HT-29 (cell line): ENCODE measurements around the gene ABCA2. TPM values are rescaled to one million over a fixed set of nuclear protein-coding genes. Genes with fewer than 3 reads are reported as not detected.
"Not testable (repeated sequence)": the region's sequence is repeated elsewhere in the genome, so short reads cannot be mapped to it uniquely, and the experiment has no call there.

Source experiments
- DNase-seq: peaks from one replicate; pipeline ENCODE4 v3.0.0-alpha.2; 2015; ENCODE audit warnings: low spot score
- total RNA-seq: library from RNA; depleted of rRNA; stranded (reverse); fragments of >200 nt; shearing (Covaris generic); gene quantifications from 2 replicates; pipeline ENCODE4 v1.2.3, GENCODE V29; 2014

ABCA2 gene
- total RNA-seq, 1 experiment from 2014 or later, result 99.9 TPM

- no peak for DNase-seq
Measured at GRCh38 chr9:137063311-137064026, 35.4 kb upstream of the ABCA2 start.

DNA sequence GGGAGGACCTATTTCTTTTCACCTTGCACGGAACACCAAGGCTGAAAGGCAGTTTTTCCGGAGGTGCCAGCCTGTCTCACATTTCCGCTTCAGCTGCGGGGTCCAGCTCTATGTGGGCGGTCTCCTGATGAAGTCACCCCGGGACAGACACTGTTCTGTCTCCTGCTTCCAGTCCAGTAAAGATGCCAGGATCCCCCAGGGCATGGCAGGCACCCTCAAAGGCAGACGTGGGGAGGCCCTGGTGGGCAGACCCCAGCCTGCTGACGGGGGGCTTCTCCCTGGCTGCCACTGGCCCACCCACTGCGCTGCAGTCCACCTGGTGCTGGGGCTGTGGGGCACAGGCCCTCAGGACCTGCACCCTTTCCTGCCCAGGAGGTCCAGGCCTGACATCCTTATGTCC lies 34.8 kb upstream of the ABCA2 start:
- DNase-seq, result not testable (repeated sequence)

DNA sequence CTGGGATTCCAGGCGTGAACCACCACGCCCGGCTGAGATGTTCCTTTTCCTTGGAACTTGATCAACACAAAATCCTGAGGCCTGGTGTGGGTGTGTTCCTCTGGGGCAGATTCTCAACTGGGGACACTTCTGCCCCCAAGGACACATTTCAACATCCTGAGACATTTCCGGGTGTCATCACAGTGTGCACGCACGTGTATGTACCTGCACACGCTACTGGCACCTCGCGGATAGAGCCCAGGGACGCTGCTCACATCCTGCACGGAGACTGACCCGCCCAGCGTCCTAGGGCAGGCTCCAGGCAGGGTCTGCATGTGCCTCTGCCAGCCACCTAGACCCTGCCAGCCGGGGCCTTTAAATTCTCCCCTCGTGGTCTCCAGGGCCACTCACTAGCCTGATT lies 34.3 kb upstream of the ABCA2 start:
- no peak for DNase-seq

GRCh38 chr9:137058521-137059234 lies 30.6 kb upstream of the ABCA2 start:
- DNase-seq, result no peak

DNA sequence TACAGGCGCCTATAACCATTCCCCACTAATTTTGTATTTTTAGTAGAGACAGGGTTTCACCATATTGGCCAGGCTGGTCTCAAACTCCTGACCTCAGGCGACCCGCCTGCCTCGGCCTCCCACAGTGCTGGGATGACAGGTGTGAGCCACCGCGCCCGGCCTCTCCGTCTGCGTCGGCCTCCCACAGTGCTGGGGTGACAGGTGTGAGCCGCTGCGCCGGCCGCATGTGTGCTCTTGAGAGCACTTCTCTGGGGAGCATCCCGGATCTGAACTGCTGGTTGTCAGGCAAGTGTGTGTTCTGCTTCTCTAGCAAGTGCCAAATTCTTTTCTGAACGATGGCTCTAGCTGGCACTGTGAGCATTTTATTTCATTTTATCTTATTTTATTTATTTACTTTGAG lies 29.5 kb upstream of the ABCA2 start:
- DNase-seq, result no peak

DNA sequence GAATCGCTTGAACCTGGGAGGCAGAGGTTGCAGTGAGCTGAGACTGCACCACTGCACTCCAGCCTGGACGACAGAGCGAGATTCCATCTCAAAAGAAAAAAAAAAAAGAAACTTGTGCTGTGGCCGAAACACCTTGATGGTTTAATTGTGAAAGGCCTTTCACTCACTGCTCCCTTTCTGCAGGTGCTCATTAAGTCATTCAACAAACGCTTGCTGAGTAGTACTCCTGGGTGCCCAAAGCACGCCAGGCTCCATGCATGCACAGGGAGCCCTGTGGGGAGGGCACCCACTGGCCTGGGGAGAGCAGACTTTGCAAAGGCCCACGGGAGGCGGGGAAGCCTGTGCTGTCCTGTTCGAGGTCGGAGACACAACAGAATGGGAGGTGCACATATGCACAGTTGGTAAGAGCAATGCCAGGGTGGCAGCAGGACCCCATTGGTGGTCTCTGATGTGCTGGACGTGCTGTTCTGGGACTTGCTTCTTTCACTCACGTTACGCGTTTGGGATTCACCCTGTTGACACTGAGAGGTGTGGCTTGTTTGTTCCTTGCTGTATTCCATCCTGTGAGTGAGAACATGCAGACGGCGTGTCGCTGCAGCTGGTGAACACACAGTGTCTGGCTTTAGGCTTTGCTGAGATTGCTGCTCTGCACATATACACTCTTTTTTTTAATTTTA lies 28.8 kb upstream of the ABCA2 start:
- DNase-seq, result no peak

GRCh38 chr9:137055385-137056364 lies 27.6 kb upstream of the ABCA2 start:
- peak; percentile 72 for DNase-seq

DNA sequence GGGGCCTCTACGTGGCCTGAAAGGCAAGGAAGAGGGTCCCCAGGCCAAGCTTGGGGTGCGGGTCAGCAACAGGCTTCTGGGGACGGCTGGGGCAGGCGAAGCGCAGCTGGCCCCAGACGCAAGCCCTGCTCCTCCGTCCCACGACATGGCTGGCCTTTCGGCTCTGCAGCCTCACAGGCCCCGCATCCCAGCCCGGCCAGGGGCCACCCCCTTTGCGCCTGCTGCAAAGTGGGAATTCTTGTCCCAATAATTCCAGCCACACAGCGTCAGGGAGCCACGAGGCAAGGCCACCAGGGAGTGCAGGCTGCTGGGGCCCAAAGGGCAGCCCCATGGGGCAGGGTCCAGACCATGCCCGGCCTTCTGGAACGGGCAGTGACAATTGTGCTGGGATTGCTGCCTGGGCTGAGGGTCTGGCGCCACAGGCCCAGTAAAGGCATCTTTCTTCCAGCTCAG lies 26.9 kb upstream of the ABCA2 start:
- DNase-seq, result no peak

DNA sequence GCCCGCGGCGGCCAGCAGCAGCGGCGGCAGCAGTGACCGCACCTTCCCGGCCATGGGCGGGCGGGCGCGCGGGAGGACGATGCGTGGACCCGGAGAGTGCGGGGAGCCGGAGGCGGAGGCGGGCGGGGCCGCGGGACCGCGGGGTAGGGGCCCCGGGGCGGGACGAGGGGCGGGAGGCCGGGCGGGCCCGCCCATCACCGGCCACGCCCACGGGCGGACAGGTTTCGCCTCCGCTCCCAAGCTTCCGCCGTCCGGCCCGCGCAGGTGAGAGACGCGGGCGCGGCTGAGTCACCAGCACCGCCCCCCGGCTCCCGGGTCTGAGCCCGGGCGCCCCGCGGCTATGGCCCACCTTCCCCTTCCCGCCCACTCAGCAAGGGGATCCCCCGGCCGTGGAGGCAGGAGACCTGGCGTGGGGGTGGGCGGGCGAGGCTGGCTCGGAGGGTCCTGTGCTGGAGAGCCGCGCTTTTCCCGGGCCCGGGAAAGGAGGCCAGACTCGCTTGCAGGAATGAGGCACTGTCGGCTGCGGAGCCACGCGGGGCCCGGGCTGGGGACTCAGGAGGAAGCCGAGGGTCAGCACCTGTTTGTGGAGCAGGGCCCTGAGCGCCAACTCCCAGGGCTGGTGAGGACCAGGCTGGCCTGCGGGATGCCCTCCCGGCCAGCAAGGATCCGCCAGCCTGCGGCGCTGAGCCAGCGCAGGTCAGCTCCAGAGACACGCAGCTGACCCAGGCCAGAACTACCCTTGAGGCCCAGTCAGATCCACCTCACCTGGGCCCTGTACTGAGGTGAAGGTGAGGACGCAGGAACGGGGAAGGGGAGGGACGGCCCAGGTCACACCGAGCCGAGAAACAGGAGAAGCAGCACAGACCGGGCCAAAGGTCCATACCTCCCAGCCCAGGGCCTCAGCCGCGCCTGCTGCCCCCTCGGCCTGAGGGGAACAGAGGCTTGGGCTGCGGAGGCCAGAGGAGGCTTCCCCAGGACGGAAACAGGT lies 26.2 kb upstream of the ABCA2 start, which contains the start of gene ENTPD2:
Gene ENTPD2 (minus strand): TSS at position 118 of the 988 bp plus-strand sequence. CDS start 64 bp downstream, at position 54.
- DNase-seq, result peak; percentile 82

DNA sequence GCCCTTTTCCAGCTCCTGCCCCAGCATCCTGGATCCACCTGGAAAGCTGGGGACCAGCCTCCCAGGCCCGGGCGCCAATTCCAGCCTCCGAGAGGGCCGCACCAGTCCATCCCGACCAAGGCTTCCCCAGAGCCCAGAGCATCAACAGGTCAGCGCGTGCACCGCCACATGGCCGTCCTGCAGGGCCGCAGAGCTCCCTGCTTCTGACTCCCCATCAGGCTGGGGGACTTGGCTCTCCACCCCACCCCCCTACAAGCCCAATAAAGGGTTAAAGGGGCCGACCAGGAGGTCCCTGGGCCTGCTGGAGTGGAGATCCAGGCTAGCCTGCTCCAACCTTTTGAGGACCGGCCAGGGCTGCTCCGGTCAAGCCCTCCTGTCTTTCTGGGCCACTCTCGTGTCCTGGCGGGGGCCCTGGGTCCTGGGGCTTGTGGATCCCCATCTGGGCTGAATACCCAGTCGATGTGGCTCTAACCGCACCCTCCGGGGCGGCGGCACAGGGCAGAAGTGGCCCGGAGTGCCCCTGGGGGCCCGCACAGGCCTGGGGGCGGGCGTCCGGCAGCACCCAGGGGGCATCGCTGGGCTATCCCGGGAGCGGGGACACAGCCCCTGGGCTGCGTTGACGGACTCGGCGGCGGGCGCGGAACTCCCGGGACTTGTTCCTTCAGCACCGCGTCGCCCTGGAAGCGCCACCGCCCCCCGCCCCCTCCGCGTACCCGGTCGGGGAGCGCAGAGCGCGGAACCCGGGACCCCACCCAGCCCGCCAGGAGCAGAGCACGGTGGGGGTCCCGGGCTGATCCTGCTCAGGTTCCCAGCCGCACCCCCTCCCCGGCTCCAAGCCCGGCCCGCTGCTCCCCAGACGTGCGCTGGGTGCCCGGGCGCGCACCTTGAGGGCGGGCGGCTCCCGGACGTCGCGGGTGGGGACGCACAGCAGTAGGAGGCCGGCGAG lies 25.2 kb upstream of the ABCA2 start:
- no peak for DNase-seq

GRCh38 chr9:137052293-137052692 lies 24.3 kb upstream of the ABCA2 start:
- DNase-seq, result no peak

- DNase-seq, result no peak
Measured at GRCh38 chr9:137051145-137051724, 23.2 kb upstream of the ABCA2 start.

DNA sequence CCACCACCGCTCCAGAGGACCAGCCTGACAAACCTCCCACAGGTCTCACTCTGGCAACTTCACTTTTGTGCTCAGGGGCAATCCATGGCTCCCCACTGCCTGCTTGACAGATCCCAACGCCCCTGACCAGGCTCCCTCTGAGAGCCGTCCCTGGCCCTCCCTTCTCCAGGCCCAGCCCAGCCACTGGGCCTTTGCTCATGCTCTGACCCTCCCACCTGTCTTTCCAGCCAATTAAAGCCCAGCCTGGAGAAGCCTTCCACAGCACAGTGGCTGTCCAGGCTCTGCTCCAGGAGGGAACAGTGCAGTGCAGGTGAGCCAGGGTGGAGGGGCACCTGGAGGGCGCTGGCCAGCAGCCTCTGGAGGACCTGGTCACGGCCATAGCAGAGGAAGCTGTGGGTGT lies 22.5 kb upstream of the ABCA2 start:
- DNase-seq, result no peak

- DNase-seq, result peak; percentile 84
Measured at GRCh38 chr9:137049544-137050449, 21.8 kb upstream of the ABCA2 start.

DNA sequence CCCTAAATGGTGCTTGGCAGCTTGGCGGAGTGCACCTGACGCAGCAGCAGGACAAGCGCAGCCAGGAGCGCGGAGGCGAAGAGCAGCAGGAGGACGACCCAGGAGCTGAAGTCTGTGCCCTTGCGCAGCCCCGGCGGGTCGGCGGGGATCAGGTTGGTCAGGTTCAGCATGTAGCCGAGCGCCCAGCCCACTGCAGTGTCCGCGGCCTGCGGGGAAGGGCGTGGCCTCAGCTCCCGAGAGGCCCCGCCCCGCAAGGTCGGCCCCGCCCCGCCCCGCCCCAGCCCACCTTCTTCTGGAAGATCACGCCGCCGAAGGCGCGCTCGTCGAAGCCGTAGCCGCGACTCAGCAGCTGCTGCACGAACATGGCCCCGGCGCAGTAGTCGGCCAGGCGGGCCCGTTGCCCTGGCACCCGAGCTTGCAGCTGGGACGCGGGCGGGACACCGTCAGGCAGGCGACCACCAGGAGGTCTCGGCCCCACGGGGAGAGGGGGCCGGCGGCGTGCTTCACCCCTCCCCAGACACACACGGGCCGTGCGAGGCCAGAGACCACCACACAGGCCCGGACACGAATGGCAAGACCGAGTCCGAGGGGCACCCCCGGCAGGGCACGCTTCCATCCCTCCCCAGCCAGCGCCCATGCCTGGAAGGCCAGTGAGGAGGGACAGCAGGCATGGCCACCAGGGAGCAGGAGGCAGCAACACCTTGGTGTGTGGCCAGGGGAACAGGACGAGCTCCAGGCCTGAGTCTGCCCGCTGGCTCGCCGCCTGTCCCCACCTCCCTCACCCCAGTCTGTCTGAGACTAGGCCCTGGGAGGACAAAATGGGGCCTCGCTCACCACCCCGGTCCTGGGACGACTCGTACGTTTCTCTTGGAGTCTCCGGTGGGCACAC lies 20.9 kb upstream of the ABCA2 start:
- no peak for DNase-seq

- peak; percentile 93 for DNase-seq
Measured at GRCh38 chr9:137046088-137046787, 18.2 kb upstream of the ABCA2 start, which contains the start of gene NPDC1. Gene NPDC1 (minus strand): TSS chr9:137046177. CDS start chr9:137045989, 188 bp downstream.
